Activated CD4-positive, alpha-beta T cell treated with anti-CD3 and anti-CD28 coated beads for 1 hour (primary cell): ENCODE results near the gene BIN2.

Experiments used
- DNase-seq: peaks from one replicate; pipeline ENCODE4 v3.0.0-alpha.2; 2020

BIN2 gene

GRCh38 chr12:51253276-51253675, 70.7 kb downstream of the BIN2 start:
- DNase-seq: no peak

GRCh38 chr12:51247523-51248206, 76.3 kb downstream of the BIN2 start:
- DNase-seq: no peak

DNA sequence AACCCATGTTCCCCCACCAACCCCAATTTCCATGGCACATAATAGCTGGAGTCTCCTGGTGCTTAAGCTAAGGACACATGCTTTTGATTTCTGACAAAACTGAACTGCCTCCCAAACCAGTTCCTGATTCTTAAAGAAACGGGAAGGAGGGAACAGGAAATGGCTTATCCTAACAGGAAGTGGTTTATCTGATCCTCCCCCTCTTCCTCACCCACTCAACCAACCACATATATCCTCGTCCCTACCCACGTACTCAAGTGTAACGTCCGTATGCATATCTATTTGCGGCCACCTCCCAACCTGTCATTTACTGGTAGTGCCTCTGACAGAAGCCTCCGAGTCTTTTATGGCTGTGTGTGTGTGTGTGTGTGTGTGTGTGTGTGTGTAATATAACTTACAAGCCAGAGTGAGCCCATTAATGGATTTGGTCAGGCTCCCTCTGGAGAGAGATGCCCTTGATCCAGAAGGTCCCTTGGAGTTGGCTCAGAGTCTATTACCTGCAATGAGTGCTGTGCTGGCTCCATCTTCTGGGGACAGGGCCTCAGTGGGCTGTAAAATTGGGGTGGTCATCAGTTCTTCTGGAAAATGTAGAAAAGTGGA, 77.6 kb downstream of the BIN2 start:
- DNase-seq: no peak

DNA sequence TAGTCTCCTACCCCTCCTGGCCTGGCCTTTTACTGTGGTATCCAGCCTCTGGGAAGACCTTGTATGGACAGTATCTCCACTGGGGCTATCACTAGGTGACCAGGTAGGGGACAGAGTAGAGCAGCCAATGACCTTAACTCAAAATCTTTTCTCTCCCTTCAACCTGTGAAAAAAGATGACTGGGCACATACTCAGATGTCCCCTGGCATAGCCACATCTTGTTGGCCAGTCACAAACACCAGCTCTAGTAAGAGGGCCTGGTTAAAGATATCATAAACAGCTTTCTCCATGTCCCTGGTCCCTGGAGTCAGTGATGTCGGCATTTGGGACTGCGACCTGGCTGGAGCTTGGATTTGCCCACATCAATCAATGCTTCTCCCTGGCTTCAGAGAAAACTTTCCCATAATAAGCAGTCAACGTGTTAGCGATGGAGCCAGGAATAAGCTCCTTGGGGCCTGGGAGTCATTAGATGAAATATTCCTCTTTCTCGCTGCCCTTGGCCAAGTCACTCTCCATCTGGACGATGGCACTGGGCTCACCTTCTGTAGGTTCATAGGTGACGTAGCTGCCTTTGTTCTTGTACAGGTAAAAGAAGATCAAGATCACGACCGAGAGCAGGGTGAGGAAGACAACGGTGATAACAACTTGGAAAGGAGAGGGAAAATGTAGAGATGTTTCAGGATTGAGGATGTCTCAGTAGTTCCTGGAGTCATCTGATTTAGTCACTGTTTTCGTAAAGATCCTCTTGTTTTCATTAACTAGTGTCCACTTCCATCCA, 78.3 kb downstream of the BIN2 start:
- no peak for DNase-seq

DNA sequence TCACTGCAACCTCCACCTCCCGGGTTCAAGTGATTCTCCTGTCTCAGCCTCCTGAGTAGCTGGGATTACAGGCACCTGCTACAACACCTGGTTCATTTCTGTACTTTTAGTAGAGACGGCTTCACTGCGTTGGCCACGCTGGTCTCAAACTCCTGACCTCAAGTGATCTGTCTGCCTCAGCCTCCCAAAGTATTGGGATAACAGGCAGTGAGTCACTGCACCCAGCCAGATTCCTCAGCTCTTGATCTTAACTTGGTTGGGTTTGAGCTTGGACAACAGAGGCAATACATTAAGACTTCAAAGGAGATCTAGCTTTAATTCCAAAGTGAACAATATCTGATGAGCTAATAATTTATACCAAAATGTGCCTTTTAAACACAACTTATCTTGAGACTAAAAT, 79.7 kb downstream of the BIN2 start:
- DNase-seq: no peak

DNA sequence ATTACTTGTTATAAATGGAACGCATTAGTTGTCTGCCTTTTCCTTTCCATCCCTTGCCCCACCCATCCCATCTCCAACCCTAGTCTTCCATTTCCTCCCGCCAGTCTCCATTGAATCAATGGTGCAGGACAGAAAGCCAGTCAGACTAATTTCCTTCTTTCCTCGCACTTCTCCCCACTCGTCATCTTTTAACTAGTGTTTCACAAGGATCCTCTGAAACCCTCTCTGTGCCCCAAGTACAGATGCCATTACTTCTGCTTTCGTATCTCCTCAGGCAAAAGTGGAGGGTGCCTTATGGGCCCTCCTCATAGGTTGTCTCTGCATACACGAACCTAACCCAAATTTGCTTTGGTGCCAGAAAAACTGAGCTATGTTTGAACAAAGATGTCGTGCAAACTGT, 81.1 kb downstream of the BIN2 start:
- DNase-seq: no peak

DNA sequence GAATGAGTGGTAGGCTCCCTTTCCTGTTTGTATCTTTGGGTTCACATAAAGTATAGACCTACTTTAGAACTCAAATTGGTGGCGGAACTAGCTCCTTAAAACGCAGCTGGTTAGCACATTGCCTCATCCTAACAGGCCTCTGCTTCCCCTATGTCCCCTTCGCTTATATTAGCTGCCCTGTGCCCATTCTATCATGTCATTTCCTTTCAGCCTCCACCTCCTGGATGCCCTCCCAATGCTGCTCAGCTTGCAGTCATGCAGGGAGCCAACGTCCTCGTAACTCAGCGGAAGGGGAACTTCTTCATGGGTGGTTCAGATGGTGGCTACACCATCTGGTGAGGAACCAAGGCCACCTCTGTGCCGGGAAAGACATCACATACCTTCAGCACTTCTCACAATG, 81.9 kb downstream of the BIN2 start:
- no peak for DNase-seq

GRCh38 chr12:51240971-51241370, 83.0 kb downstream of the BIN2 start:
- no peak for DNase-seq

GRCh38 chr12:51238510-51239334, 85.3 kb downstream of the BIN2 start, which contains the start of gene DAZAP2:
TSS of gene DAZAP2 (plus strand) at chr12:51238826. CDS start at chr12:51238908, 82 bp downstream.
- DNase-seq: peak; percentile 91

- no peak for DNase-seq
Observed at GRCh38 chr12:51238037-51238509, 85.9 kb downstream of the BIN2 start.

- DNase-seq: no peak
Observed at GRCh38 chr12:51234530-51234929, 89.4 kb downstream of the BIN2 start.

GRCh38 chr12:51232642-51233041, 91.3 kb downstream of the BIN2 start:
- DNase-seq: no peak
